Jurkat, Clone E6-1 (cell line): ENCODE data around the gene SPRED2.

Source experiments
- DNase-seq: peaks from one replicate; pipeline ENCODE4 v3.0.0-alpha.2; 2011; ENCODE audit warnings: low read depth, low spot score
- H3K4me3 ChIP-seq: 2 replicates; pipeline ENCODE4 v1.5.1; 2011; ENCODE audit warnings: mild to moderate bottlenecking, low read length, control low read depth, moderate library complexity

The SPRED2 gene

DNA sequence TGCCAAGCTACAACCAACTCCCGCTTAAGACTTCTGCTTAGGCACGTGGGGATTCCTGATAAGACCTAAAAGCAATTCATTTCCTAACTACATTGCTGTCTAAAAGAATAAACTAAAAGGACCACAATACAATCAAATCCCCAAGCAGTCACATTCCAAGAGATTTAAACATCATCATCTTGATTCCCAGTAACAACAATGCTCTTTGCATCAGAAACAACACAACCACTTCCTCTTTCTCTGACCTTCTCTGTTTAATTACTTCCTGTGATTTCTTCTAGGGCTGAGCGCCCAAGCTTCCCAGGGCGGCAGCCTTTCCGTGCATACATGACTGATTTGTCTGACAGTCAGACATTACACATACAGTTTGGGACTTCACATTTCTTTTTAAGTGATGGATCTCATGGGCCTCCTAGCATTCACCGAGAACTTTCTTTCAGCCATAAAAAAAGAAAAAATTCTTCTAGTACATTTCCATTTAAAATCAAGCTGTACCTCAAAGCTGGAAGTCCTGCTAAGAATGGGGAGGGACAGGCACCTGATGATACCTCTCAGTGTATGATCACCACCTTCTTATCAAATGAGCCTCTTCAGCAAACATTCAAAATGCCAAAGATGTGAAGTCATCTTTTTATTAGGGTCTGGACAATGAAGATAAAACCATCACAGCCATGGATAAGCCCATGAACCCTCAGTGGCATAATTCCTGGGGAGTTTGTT lies 11.5 kb downstream of the SPRED2 start:
- peak overlapping the region; percentile 31 for H3K4me3 ChIP-seq
- peak; percentile 75 for DNase-seq

DNA sequence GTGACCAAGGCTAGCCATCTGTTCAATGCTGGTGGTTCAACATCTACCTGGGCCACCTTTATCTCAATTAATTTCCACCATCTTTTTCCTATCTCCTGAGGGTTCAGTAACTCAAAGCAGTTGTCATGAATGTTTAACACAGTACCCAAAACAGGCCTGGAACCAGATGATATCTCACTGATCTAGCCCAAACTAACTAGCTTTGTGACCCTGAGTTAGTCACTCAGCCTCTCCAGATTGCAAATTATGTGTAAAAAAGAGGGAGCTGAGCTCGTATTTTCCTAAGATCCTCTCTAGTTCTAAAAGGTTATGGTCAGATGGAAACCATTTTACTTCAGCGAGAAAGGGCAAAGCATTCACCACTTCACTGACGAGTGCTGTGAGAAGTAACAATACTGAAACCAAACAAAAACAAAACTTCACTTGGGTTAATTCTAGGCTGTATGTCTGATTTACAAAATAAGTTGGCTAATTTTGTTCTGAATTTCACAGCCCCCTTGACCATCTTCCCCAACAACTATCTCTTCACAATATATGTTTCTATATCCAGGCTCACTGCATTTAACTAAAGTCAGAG lies 14.8 kb downstream of the SPRED2 start:
- H3K4me3 ChIP-seq, result peak overlapping the region; percentile 36

GRCh38 chr2:65416945-65417344 lies 15.5 kb downstream of the SPRED2 start:
- H3K4me3 ChIP-seq, result peak overlapping the region; percentile 36
- peak; percentile 98 for DNase-seq

More for the DNA sequence above, 14.8 kb downstream of the SPRED2 start:
- no peak for DNase-seq

GRCh38 chr2:65416321-65416720 lies 16.1 kb downstream of the SPRED2 start:
- peak overlapping the region; percentile 36 for H3K4me3 ChIP-seq
- DNase-seq, result no peak

- H3K4me3 ChIP-seq, result no peak overlapping the region
- peak; percentile 73 for DNase-seq
Measured at GRCh38 chr2:65415091-65415490, 17.3 kb downstream of the SPRED2 start.

DNA sequence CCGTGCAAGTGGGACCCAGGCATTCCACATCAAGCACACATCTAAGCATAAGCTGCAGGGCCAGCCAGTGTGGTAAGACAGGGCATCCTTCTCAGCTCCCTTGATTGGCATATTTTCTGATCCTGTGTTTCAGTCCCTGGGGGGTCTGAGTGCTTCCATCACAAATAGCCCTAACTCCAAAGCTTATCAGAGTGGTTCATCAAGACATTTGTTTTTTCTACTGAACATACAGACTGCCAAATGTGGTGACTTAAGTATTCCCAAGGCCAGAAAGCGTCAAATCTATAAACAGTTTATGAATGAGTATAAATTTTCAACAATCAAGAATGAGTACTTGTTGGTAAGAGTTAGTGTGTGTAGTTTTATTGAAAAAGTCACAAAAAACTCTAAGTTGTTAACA lies 18.8 kb downstream of the SPRED2 start:
- H3K4me3 ChIP-seq, result no peak overlapping the region
- peak; percentile 64 for DNase-seq

DNA sequence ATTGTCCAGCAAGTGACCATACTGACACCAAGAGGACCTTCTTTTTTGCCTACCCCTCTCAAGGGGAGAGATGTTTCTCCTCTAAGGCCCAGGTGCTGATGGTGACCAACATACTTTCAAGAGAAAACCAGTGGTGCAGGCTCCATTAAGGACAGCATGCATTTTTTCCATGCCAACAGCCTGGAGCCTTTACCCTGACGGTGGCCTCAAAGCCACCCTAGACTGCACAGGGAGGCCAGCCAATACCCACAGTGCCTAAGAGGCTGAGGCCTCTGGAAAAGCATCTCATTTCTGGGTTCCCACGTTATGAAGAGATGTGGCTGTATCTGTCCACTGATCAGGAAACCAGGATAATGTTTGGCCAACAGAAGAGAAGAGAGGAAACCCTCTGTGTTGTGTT lies 19.3 kb downstream of the SPRED2 start:
- H3K4me3 ChIP-seq, result no peak overlapping the region
- no peak for DNase-seq

GRCh38 chr2:65411056-65411795 lies 21.2 kb downstream of the SPRED2 start:
- H3K4me3 ChIP-seq, result no peak overlapping the region
- DNase-seq, result no peak

- no peak overlapping the region for H3K4me3 ChIP-seq
- DNase-seq, result no peak
Measured at GRCh38 chr2:65409045-65409444, 23.4 kb downstream of the SPRED2 start.

GRCh38 chr2:65407240-65407639 lies 25.2 kb downstream of the SPRED2 start:
- peak overlapping the region; percentile 43 for H3K4me3 ChIP-seq
- DNase-seq, result peak; percentile 87

GRCh38 chr2:65404988-65405697 lies 27.3 kb downstream of the SPRED2 start:
- no peak overlapping the region for H3K4me3 ChIP-seq
- DNase-seq, result no peak

GRCh38 chr2:65403529-65403915 lies 28.9 kb downstream of the SPRED2 start:
- DNase-seq, result no peak
- no peak overlapping the region for H3K4me3 ChIP-seq

GRCh38 chr2:65402780-65403528 lies 29.4 kb downstream of the SPRED2 start:
- H3K4me3 ChIP-seq, result no peak overlapping the region
- DNase-seq, result no peak

DNA sequence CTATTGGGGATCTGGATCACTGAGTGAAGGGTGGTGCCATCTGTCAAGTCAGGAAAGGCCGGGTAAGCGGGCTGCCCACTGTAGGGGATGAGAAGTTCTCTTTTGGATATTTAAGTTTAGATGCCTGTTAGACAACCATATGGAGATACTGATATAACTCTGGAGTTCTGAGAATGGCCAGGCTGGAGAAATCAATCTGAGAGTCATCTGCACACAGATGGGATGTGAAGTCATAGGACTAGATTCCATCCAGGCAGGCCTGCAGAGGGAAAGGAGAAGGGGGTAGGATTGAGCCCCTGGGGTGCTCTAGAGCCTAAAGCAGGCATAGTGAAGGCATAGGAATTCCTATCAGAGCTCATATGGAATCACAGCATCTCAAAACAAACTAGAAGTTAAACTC lies 30.1 kb downstream of the SPRED2 start:
- no peak overlapping the region for H3K4me3 ChIP-seq
- no peak for DNase-seq

DNA sequence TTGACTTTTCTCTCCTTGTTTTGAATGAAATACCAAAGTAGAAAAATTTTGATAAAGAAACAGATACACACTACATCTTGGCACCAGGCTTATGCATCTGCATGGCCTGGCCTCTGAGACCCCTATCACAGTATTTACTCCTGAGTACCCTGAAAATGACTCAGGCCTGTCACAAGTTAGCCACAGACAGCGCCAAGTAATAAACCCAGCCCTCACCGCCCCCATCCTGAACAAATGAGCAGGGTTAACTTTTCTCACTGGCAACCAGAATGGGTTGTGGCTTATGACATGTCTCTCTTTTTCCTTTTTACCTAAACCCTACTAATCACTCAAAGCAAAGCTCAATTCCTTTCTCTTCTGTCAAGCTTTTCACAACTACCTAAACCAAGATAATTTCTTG lies 35.3 kb downstream of the SPRED2 start:
- no peak for DNase-seq
- no peak overlapping the region for H3K4me3 ChIP-seq

DNA sequence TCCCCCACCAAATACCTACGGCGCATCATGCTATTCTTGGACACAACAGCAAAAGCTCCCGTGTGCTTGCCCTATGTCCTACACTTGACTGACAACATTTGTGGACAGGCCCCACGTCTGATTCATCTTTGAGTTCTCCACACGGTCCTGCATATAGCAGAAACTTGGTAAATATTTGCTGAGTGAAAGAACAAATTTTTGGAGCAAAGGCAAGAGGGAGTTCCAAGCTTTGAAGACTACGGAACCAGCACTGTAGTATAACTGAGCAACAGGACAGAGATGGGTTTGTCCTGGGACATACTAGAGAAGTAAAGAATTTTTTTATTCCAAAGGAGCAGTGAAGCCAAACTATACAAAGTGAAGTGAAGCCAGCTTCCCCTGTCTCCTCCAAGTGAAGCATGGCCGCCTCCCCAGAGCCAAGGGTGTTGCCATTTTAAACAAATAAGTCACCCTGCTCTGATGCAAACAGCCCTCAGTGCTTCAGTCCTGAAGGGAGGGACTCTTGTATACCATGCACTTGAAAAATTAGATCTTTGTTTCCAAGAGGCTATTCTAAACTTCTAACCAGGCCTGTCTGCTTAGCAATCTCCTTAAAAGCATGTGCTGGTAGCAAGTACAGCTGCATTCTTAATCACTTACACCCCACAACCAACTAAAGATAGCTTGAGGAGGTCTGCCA lies 35.9 kb downstream of the SPRED2 start:
- H3K4me3 ChIP-seq, result no peak overlapping the region
- no peak for DNase-seq

GRCh38 chr2:65395621-65396347 lies 36.6 kb downstream of the SPRED2 start:
- no peak for DNase-seq
- H3K4me3 ChIP-seq, result no peak overlapping the region
